Heart right ventricle (tissue), 16 donors: ENCODE results near the gene MAN2A1. TPM values are rescaled to one million over a fixed set of nuclear protein-coding genes. Genes with fewer than 3 reads are reported as not detected.

Source experiments
- ATAC-seq, 8 donors: fragments of 200-7000 bp; cut with Tn5 transposase; one replicate each; pipeline ENCODE4 v1.9.1; 2020; ENCODE audit warnings: mild to moderate bottlenecking in 8 of 8, moderate library complexity in 8 of 8, moderate number of reproducible peaks in 1 of 8
- DNase-seq, 2 donors: peaks; one replicate each; pipeline ENCODE4 v3.0.0-alpha.2; 2020
- H3K27ac ChIP-seq, 10 donors: fragments of 200-600 bp; sonication (generic) in 2 of 10; one replicate each; pipeline versions ENCODE4 v1.5.0 to v1.8.0; 2020 to 2022; ENCODE audit warnings: mild to moderate bottlenecking in 3 of 10
- H3K27me3 ChIP-seq, 7 donors: fragments of 200-600 bp; one replicate each; pipeline ENCODE4 v1.8.0; 2021 to 2022; ENCODE audit warnings: mild to moderate bottlenecking in 2 of 7
- H3K36me3 ChIP-seq, 9 donors: fragments of 200-600 bp; sonication (generic) in 1 of 9; one replicate each; pipeline versions ENCODE4 v1.5.0 to v1.8.0; 2020 to 2022; ENCODE audit warnings: mild to moderate bottlenecking in 2 of 9
- H3K4me1 ChIP-seq, 9 donors: fragments of 200-600 bp; sonication (generic) in 1 of 9; one replicate each; pipeline versions ENCODE4 v1.5.0 to v1.8.0; 2020 to 2022; ENCODE audit warnings: mild to moderate bottlenecking in 4 of 9
- H3K4me3 ChIP-seq, 10 donors: fragments of 200-600 bp; sonication (generic) in 2 of 10; one replicate each; pipeline versions ENCODE4 v1.5.0 to v1.8.0; 2020 to 2022; ENCODE audit warnings: mild to moderate bottlenecking in 7 of 10, moderate library complexity in 2 of 10
- H3K9me3 ChIP-seq, 11 donors: fragments of 200-600 bp in 10 of 11; sonication (generic) in 2 of 11; one replicate each; pipeline versions ENCODE4 v1.5.0 to v1.8.0; 2013 to 2022; ENCODE audit warnings: mild to moderate bottlenecking in 2 of 11, control low read depth in 1 of 11, moderate library complexity in 1 of 11
- WGBS, 2 donors: extraction: QIAGEN DNeasy Blood & Tissue Kit; methylation state at CpG; one replicate each; pipeline ENCODE4 v1.1.7; 2013; ENCODE audit warnings: inconsistent platforms in 1 of 2; 5-methylcytosine and 5-hydroxymethylcytosine counted together
- intact Hi-C, 10 donors: fragments of 100-400 bp; cut with DNase I; formaldehyde crosslinking; loops; one replicate each; pipeline versions ENCODE4 v1.11.1 to v1.14.2; 2022
- polyA plus RNA-seq, 2 donors: library from polyadenylated mRNA; stranded (reverse); fragments of 200-250 nt; gene quantifications; one replicate each; pipeline ENCODE4 v1.2.3, GENCODE V29; 2013
- total RNA-seq, 10 donors: library from RNA; stranded (reverse); fragmentation: NEBNext Ultra II Directional in 3 of 10; extraction: Animal tissue kit (Norgen Biotek cat#: 25700) in 3 of 10; gene quantifications; one replicate each; pipeline versions ENCODE4 v1.2.1 to v1.2.4, GENCODE V29; 2021 to 2023
- TF ChIP-seq, protein P1 (sequence below), 9 donors: fragments of 200-600 bp; sonication (generic) in 2 of 9; IDR thresholded peaks; one replicate each; pipeline versions ENCODE4 v1.5.0 to v1.8.0; 2021 to 2022; ENCODE audit warnings: antibody characterized with exemption in 9 of 9, mild to moderate bottlenecking in 5 of 9, moderate library complexity in 1 of 9
- donor health status: Arrhythmogenic right ventricular cardiomyopathy.
- donor health status: ischemic (EF 13 %, LVEDD 7.1; RV severe dilation, severe dysfunction).
- donor health status: healthy with polysubstance abuse.
- donor health status: DM: no; HTN: yes; CAD: no.
- donor health status: DM: no; HTN: no; CAD: no.
- donor health status: ischemic (EF 25% LVEDD 6.9; RV normal size, moderate dysfunction).
- donor health status: ischemic (EF 25% LVEDD 5.7; RV mildly dilated, moderate dysfunction).
- donor health status: healthy.
- donor health status: DM: yes; HTN: yes; CAD: no.
- donor health status: Ischemic cardiomyopathy.
- donor health status: ischemic (EF 35%, LVEDD 5.7; RV mildly dilated, moderate dysfunction).
- donor health status: nonischemic (EF 11% LVEDD 7.7; RV severe dilation, severe dysfunction).
- donor health status: DM: yes; HTN: yes; CAD: no.
- donor health status: PGD.
- donor health status: ischemic (EF 29% LVEDD 5.4; RV normal size, mild dysfunction).
- donor health status: nonischemic (EF 23%, LVEDD 6.1; RV moderate dilation, normal function).

MAN2A1 gene
- total and polyA plus RNA-seq, 12 donors, result 2.9 to 16.1 (median 6.5) TPM

GRCh38 chr5:109721741-109722140 lies 32.0 kb downstream of the MAN2A1 start:
- TF ChIP-seq, protein P1, sequence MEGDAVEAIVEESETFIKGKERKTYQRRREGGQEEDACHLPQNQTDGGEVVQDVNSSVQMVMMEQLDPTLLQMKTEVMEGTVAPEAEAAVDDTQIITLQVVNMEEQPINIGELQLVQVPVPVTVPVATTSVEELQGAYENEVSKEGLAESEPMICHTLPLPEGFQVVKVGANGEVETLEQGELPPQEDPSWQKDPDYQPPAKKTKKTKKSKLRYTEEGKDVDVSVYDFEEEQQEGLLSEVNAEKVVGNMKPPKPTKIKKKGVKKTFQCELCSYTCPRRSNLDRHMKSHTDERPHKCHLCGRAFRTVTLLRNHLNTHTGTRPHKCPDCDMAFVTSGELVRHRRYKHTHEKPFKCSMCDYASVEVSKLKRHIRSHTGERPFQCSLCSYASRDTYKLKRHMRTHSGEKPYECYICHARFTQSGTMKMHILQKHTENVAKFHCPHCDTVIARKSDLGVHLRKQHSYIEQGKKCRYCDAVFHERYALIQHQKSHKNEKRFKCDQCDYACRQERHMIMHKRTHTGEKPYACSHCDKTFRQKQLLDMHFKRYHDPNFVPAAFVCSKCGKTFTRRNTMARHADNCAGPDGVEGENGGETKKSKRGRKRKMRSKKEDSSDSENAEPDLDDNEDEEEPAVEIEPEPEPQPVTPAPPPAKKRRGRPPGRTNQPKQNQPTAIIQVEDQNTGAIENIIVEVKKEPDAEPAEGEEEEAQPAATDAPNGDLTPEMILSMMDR (IDR thresholded peaks at IDR 0.05), result no peak
- no peaks in the 10 kb centered on the region for H3K4me1 ChIP-seq
- WGBS, 2 donors, result 95 to 97% methylated on average over 1 of the region's 1 CpG

GRCh38 chr5:109723606-109724005 lies 33.9 kb downstream of the MAN2A1 start:
- no peak for ATAC-seq
- intact Hi-C loops, result no loop called here
- Histone ChIP-seq H3K36me3 (peaks cover 0 to 3% (median 0%) of the 10 kb centered on the region in 9 donors), H3K4me1 (no peaks in the 10 kb centered on the region), H3K9me3 (no peaks in the 10 kb centered on the region), H3K27ac (no peak overlapping the region), H3K27me3 (no peaks in the 10 kb centered on the region), H3K4me3 (no peak overlapping the region)
- TF ChIP-seq, protein P1 (IDR thresholded peaks at IDR 0.05), result no peak
- DNase-seq, result no peak

More at GRCh38 chr5:109721741-109722140, 32.0 kb downstream of the MAN2A1 start:
- intact Hi-C loops, result no loop called here
- Histone ChIP-seq H3K27ac (no peak overlapping the region), H3K9me3 (no peaks in the 10 kb centered on the region), H3K4me3 (no peak overlapping the region), H3K36me3 (peaks cover 0 to 21% (median 0%) of the 10 kb centered on the region in 9 donors), H3K27me3 (no peaks in the 10 kb centered on the region)
- no peak for DNase-seq
- ATAC-seq, result no peak

- Histone ChIP-seq H3K4me1 (no peaks in the 10 kb centered on the region), H3K4me3 (no peak overlapping the region), H3K27ac (no peak overlapping the region), H3K36me3 (peaks cover 0 to 7% (median 0%) of the 10 kb centered on the region in 9 donors), H3K9me3 (no peaks in the 10 kb centered on the region), H3K27me3 (no peaks in the 10 kb centered on the region)
- intact Hi-C loops, result no loop called here
- no peak for DNase-seq
- ATAC-seq, result no peak
- WGBS, 2 donors, result 95 to 100% methylated on average over 2 of the region's 2 CpGs
- TF ChIP-seq, protein P1 (IDR thresholded peaks at IDR 0.05), result no peak
Observed at GRCh38 chr5:109725135-109725534, 35.4 kb downstream of the MAN2A1 start.

- H3K36me3 ChIP-seq, result no peaks in the 10 kb centered on the region
- TF ChIP-seq, protein P1 (IDR thresholded peaks at IDR 0.05), result no peak
- no peak overlapping the region for H3K27ac ChIP-seq
- intact Hi-C loops, result no loop called here
- H3K27me3 ChIP-seq, result no peaks in the 10 kb centered on the region
- peaks cover 0 to 49% (median 24%) of the 10 kb centered on the region in 9 donors for H3K4me1 ChIP-seq
- ATAC-seq, result peak in 1 of 8 donors; percentile 33
- H3K9me3 ChIP-seq, result no peaks in the 10 kb centered on the region
- H3K4me3 ChIP-seq, result no peak overlapping the region
- DNase-seq, result no peak
- 49 to 52% methylated on average over 4 of the region's 4 CpGs for WGBS, 2 donors
Observed at GRCh38 chr5:109739741-109740728, 50.3 kb downstream of the MAN2A1 start.
